Left lung (tissue), 10 donors: ENCODE measurements around the gene AQP12A. TPM values are rescaled to one million over a fixed set of nuclear protein-coding genes. Genes with fewer than 3 reads are reported as not detected.

Experiments used
- ATAC-seq: fragments of 200-7000 bp; cut with Tn5 transposase; one replicate; pipeline ENCODE4 v1.9.1; 2020; ENCODE audit warnings: moderate library complexity
- DNase-seq, 4 donors: peaks; one replicate each; pipeline ENCODE4 v3.0.0-alpha.2; 2013 to 2020
- H3K27ac ChIP-seq, 2 donors: fragments of 200-600 bp; sonication (generic) in 1 of 2; one replicate each; pipeline versions ENCODE4 v1.5.0 to v1.8.0; 2020 to 2021
- H3K27me3 ChIP-seq, 2 donors: fragments of 200-600 bp; sonication (generic) in 1 of 2; one replicate each; pipeline versions ENCODE4 v1.5.0 to v1.8.0; 2020 to 2021
- H3K36me3 ChIP-seq, 2 donors: fragments of 200-600 bp; sonication (generic) in 1 of 2; one replicate each; pipeline versions ENCODE4 v1.5.0 to v1.8.0; 2020 to 2021
- H3K4me1 ChIP-seq, 2 donors: fragments of 200-600 bp; one replicate each; pipeline ENCODE4 v1.8.0; 2021
- H3K4me3 ChIP-seq, 2 donors: fragments of 200-600 bp; sonication (generic) in 1 of 2; one replicate each; pipeline versions ENCODE4 v1.5.0 to v1.8.0; 2020 to 2021; ENCODE audit warnings: mild to moderate bottlenecking in 1 of 2
- H3K9me3 ChIP-seq, 2 donors: fragments of 200-600 bp; sonication (generic) in 1 of 2; one replicate each; pipeline versions ENCODE4 v1.5.0 to v1.8.0; 2020 to 2021
- CTCF ChIP-seq, 2 donors: fragments of 200-600 bp; sonication (generic) in 1 of 2; IDR thresholded peaks; one replicate each; pipeline versions ENCODE4 v1.5.0 to v1.8.0; 2021; ENCODE audit warnings: antibody characterized with exemption in 2 of 2
- intact Hi-C, 2 donors: fragments of 100-400 bp; cut with DNase I; formaldehyde crosslinking; loops; one replicate each; pipeline versions ENCODE4 v1.11.2 to v1.14.2; 2022
- polyA plus RNA-seq, 6 donors: library from polyadenylated mRNA; unstranded; fragments of 120-200 nt; gene quantifications; one replicate each; pipeline ENCODE4 v1.2.1, GENCODE V29; 2013; ENCODE audit not compliant: insufficient read length in 6 of 6
- total RNA-seq, 2 donors: library from RNA; stranded (reverse); fragmentation: NEBNext Ultra II Directional; extraction: Animal tissue kit (Norgen Biotek cat#: 25700); gene quantifications; one replicate each; pipeline ENCODE4 v1.2.1, GENCODE V29; 2021
- donor health status: DM: no; HTN: yes; CAD: no.
- donor health status: DM: no; HTN: no; CAD: no.

The AQP12A gene
- total and polyA plus RNA-seq, 8 donors: not detected

GRCh38 chr2:240742602-240743095 lies 51.0 kb downstream of the AQP12A start:
- TF ChIP-seq CTCF (IDR thresholded peaks at IDR 0.05): no peak
- H3K27ac ChIP-seq: no peak overlapping the region
- DNase-seq (no peak), ATAC-seq (no peak)
- H3K4me1 ChIP-seq: no peaks in the 10 kb centered on the region
- H3K4me3 ChIP-seq: no peak overlapping the region
- no peaks in the 10 kb centered on the region for H3K9me3 ChIP-seq
- H3K27me3 ChIP-seq: peaks cover 0 to 4% of the 10 kb centered on the region in 2 donors
- intact Hi-C loops: no loop called here
- no peaks in the 10 kb centered on the region for H3K36me3 ChIP-seq

- Histone ChIP-seq H3K9me3 (no peaks in the 10 kb centered on the region), H3K4me3 (no peak overlapping the region), H3K4me1 (no peaks in the 10 kb centered on the region), H3K27ac (no peak overlapping the region), H3K27me3 (peaks cover 0 to 4% of the 10 kb centered on the region in 2 donors), H3K36me3 (no peaks in the 10 kb centered on the region)
- ATAC-seq: no peak
- intact Hi-C loops: no loop called here
- no peak for DNase-seq
- TF ChIP-seq CTCF (IDR thresholded peaks at IDR 0.05): no peak
These were observed 53.8 kb downstream of the AQP12A start for GRCh38 chr2:240745456-240745855.

- Histone ChIP-seq H3K4me1 (no peaks in the 10 kb centered on the region), H3K27ac (no peak overlapping the region), H3K36me3 (no peaks in the 10 kb centered on the region), H3K9me3 (no peaks in the 10 kb centered on the region), H3K27me3 (peaks cover 0 to 4% of the 10 kb centered on the region in 2 donors), H3K4me3 (no peak overlapping the region)
- TF ChIP-seq CTCF (IDR thresholded peaks at IDR 0.05): no peak
- no peak for DNase-seq
- no peak for ATAC-seq
- intact Hi-C loops: no loop called here
These were observed 54.3 kb downstream of the AQP12A start for GRCh38 chr2:240745962-240746361.

- H3K27me3 ChIP-seq: peaks cover 0 to 4% of the 10 kb centered on the region in 2 donors
- no peaks in the 10 kb centered on the region for H3K4me1 ChIP-seq
These were observed 55.0 kb downstream of the AQP12A start for GRCh38 chr2:240746671-240747070.

GRCh38 chr2:240747256-240747655 lies 55.6 kb downstream of the AQP12A start:
- no peak overlapping the region for H3K27ac ChIP-seq
- intact Hi-C loops: no loop called here
- ATAC-seq (no peak), DNase-seq (no peak)
- H3K4me3 ChIP-seq: no peak overlapping the region
- no peaks in the 10 kb centered on the region for H3K9me3 ChIP-seq
- no peaks in the 10 kb centered on the region for H3K36me3 ChIP-seq
- no peaks in the 10 kb centered on the region for H3K4me1 ChIP-seq
- no peak for TF ChIP-seq CTCF (IDR thresholded peaks at IDR 0.05)
- peaks cover 0 to 4% of the 10 kb centered on the region in 2 donors for H3K27me3 ChIP-seq

More at GRCh38 chr2:240746671-240747070, 55.0 kb downstream of the AQP12A start:
- Histone ChIP-seq H3K4me3 (no peak overlapping the region), H3K36me3 (no peaks in the 10 kb centered on the region), H3K27ac (no peak overlapping the region), H3K9me3 (no peaks in the 10 kb centered on the region)
- intact Hi-C loops: no loop called here
- no peak for DNase-seq
- no peak for ATAC-seq
- TF ChIP-seq CTCF (IDR thresholded peaks at IDR 0.05): no peak

Other genes with a start within 250 kb of the AQP12A start
- 10 to 100 TPM; 11.8 to 20.1 TPM for gene ANKMY1, start 133.9 kb upstream of the AQP12A start, total RNA-seq
- 10 to 100 TPM; 11.8 to 17.4 (median 15.1) TPM for gene ANKMY1, start 133.9 kb upstream of the AQP12A start, polyA plus RNA-seq
- 1 to 10 TPM; 2.4 to 3.5 TPM for gene DUSP28, start 131.5 kb upstream of the AQP12A start, total RNA-seq
- 1 to 10 TPM; 4.5 to 7.6 (median 6.4) TPM for gene DUSP28, start 131.5 kb upstream of the AQP12A start, polyA plus RNA-seq
- gene RNPEPL1, start 123.4 kb upstream of the AQP12A start, total RNA-seq: 10 to 100 TPM; 89.3 to 99.2 TPM
- 10 to 100 TPM; 20.9 to 31.3 (median 26.6) TPM for gene RNPEPL1, start 123.4 kb upstream of the AQP12A start, polyA plus RNA-seq
- 10 to 100 TPM; 31.2 to 31.9 TPM for gene CAPN10, start 105.1 kb upstream of the AQP12A start, total RNA-seq
- gene CAPN10, start 105.1 kb upstream of the AQP12A start, polyA plus RNA-seq: 10 to 100 TPM; 20.8 to 36.6 (median 25.4) TPM
- gene GPR35, start 66.4 kb upstream of the AQP12A start, total RNA-seq: 1 to 10 TPM; 1.1 to 6.0 TPM
- gene GPR35, start 66.4 kb upstream of the AQP12A start, polyA plus RNA-seq: 1 to 10 TPM; 1.5 to 3.6 (median 2.7) TPM
- gene AQP12B, start 9.0 kb upstream of the AQP12A start, total RNA-seq: not detected
- gene AQP12B, start 9.0 kb upstream of the AQP12A start, polyA plus RNA-seq: under 1 TPM in 1 of 6 donors, not detected in 5; 0.14 TPM
- gene KIF1A, start 128.4 kb downstream of the AQP12A start, total RNA-seq: under 1 TPM; 0.42 to 0.87 TPM
- gene KIF1A, start 128.4 kb downstream of the AQP12A start, polyA plus RNA-seq: 1 to 10 TPM; 1.5 to 6.4 (median 2.2) TPM
- not detected for gene AGXT, start 177.0 kb downstream of the AQP12A start, total RNA-seq
- gene AGXT, start 177.0 kb downstream of the AQP12A start, polyA plus RNA-seq: under 1 TPM in 4 of 6 donors, not detected in 2; 0.11 to 0.17 (median 0.12) TPM
- gene MAB21L4, start 204.3 kb downstream of the AQP12A start, total RNA-seq: 10 to 100 TPM; 20.6 to 35.7 TPM
- 1 to 10 TPM in 4 of 6 donors, under 1 TPM in 2; 0.79 to 4.3 (median 1.6) TPM for gene MAB21L4, start 204.3 kb downstream of the AQP12A start, polyA plus RNA-seq
- gene CROCC2, start 214.5 kb downstream of the AQP12A start, total RNA-seq: 1 to 10 TPM in 1 of 2 donors, under 1 TPM in 1; 0.32 to 2.3 TPM
- gene CROCC2, start 214.5 kb downstream of the AQP12A start, polyA plus RNA-seq: 1 to 10 TPM; 1.2 to 4.4 (median 2.9) TPM